NCI-H128 (cell line): ENCODE results near the gene NEK8.
A peak's percentile ranks its signal among the peaks of the same experiment; 100 is the strongest.

ENCODE experiments used
- DNase-seq: peaks from one replicate; lab custom pipeline; 2025; ENCODE audit not compliant: unreplicated experiment; lab: John Stamatoyannopoulos, UW

The NEK8 gene

GRCh38 chr17:28744104-28744971 is 15.8 kb downstream of the NEK8 start:
- DNase-seq: no peak

DNA sequence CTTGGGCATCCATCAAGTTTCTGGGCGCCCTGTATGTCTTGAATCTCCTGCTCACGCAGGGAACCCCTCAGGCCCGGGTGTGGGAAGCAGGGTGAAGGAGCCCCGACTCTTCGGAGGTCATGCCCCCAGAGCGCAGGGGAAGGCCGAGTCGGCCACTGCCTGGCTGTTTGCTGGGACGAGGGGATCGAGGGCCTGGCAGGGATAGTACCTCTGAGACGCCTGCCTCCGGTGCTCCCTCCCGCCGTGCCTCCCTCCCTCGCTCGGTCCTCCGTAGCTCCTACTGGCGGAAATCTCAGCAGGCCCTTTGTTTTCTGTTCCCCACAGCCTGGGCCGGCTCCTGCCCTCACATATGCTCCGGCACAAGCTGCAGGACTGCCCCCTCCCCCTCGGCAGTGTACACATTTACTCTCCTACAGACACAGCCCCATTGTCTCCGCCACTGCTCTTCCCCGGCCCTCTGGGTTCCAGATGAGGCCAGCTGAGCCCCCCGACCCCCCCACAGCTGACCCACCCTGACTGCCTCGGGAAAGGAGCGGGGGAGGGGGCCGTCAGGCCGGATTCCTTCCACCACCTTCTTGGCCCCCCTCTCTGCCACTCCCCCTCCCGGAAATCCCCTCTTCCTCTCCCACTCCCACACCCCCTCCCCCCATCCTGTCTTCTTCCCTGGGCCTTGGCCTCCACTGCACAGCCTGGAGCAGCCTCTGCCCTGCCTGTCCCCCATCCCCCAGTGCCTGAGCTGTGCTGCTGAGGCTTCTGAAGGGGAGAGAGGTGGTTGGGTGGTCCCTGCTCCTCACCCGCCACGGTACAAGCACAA is 16.6 kb downstream of the NEK8 start:
- DNase-seq: no peak

DNA sequence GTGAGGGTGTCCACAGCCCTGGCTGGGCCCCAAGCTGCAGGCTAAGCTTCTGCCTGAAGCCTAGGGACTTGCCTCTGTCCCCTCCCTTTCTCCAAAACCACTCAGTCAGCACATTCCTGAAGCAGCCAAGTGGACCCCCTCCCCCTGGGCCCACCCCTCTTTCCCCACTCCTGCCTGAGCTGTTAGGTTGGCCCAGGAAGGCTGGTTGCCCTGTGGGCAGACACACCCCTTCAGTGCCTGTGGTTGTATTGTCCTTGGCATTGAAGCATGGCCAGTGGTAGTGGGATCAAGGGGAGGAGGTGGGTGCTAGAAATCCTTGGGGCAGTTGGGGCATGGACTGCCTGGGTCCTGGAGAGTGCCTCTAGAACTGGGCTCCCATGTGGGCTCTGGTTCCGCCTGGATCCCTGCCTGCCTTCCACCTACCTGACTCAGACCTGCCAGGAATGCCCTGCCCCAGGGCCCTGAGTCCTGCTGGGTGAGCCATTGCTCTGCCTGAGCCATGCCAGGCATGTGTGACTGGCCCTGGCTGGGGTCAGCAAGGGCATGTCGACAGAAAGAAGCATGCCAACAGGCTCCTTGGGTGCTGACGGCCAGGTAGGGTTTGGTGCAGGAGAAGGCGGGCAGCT is 17.3 kb downstream of the NEK8 start:
- no peak for DNase-seq

DNA sequence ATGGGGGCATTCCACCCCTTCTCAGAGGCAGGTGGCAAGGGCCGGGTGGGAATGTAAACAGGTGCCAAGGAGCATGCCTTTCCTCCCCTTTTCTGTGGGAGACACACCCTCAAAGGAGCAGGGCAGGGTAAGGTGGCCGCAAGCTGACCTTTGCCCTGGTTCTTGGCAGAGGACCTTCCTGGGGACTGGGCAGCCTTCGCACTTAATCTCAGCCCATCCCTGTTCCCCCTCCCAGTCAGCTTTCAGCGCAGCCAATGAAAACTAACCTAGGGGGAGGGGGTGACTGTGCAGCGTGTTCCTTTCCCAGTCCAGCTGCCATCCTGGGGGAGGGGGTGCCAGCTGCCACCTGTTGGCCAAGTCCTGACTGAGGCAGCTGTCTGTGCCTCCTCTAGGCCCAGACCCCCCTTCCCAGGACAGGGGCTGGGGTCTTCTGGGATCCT is 18.0 kb downstream of the NEK8 start:
- DNase-seq: no peak

GRCh38 chr17:28747051-28747691 is 18.6 kb downstream of the NEK8 start:
- no peak for DNase-seq

GRCh38 chr17:28747801-28748750 is 19.5 kb downstream of the NEK8 start:
- DNase-seq: no peak

DNA sequence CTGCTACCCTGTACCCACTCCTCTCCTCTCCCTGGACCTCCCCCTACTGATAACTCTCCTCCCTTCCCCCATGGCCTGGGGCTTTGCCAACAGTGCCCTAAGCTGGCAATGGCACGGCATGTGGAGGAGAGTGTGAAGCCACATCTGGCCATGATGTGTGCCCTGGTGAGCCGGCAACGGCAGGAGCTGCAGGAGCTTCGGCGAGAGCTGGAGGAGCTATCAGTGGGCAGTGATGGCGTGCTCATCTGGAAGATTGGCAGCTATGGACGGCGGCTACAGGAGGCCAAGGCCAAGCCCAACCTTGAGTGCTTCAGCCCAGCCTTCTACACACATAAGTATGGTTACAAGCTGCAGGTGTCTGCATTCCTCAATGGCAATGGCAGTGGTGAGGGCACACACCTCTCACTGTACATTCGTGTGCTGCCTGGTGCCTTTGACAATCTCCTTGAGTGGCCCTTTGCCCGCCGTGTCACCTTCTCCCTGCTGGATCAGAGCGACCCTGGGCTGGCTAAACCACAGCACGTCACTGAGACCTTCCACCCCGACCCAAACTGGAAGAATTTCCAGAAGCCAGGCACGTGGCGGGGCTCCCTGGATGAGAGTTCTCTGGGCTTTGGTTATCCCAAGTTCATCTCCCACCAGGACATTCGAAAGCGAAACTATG is 20.4 kb downstream of the NEK8 start:
- no peak for DNase-seq

GRCh38 chr17:28749516-28750177 is 21.1 kb downstream of the NEK8 start:
- no peak for DNase-seq

DNA sequence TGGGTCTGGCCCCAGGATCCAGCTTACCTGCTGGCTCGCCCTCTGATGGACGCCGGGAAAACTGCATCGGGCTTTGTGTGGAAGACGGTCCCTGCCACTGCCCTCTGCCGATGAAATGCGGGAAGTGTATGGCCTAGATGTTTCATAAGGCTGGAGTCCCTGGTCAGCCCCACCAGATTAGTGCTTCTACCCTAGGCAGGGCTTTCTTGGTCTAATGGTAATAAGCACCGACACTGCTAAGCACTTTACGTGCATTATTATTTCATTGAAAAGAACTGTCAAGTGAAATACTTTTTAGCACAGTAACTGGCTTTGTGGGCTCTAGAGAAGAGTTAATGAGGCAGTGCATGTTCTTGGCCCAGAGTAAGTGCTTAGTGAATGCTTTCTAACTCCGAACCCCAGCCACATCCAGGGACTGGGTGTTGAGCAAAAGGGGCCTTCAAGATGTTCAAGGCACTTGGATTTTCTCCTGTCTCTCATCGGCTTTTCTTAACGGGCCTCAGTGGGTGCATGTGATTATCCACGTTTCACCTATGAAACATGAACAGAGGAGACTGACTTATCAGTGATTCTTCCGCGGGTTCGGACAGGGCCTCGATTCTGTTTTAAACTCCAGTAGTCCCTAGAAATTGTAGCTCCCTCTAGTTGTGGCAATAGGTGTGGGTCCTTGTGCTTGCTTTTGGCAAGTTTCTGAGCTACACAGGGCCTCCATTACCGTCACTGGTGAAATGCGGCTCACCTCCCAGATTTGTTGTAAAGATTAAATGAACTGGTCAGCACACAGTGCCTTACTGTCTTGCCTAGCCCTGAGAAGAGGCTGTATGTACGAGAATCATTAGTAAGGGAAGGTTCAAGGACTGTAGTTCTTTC is 21.8 kb downstream of the NEK8 start:
- DNase-seq: peak; percentile 68

- no peak for DNase-seq
Measured at GRCh38 chr17:28751600-28752366, 23.2 kb downstream of the NEK8 start.

DNA sequence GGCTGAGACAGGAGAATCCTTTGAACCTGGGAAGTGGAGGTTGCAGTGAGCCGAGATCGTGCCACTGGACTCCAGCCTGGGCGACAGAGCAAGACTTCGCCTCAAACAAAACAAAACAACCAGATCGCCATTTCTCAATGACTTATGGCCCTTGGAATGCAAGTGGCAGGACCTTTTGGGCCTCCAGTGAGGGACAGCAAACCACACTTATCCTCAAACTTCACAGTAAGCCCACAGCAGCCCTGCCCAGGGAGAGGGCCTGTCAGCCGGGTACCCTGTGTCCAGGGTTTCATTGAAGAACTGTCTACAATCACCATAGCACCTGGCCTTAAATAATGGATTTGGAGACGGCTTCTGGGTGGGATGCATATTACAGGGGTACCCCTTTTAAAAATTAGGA is 26.9 kb downstream of the NEK8 start:
- no peak for DNase-seq

GRCh38 chr17:28756049-28756804 is 27.6 kb downstream of the NEK8 start:
- DNase-seq: no peak

GRCh38 chr17:28758411-28759121 is 30.0 kb downstream of the NEK8 start:
- DNase-seq: no peak

GRCh38 chr17:28759256-28759865 is 30.8 kb downstream of the NEK8 start:
- no peak for DNase-seq
